Sigmoid colon (tissue), 7 donors: ENCODE results near the gene DHPS. TPM values are rescaled to one million over a fixed set of nuclear protein-coding genes. Genes with fewer than 3 reads are reported as not detected.
A peak's percentile ranks its signal among the peaks of the same experiment; 100 is the strongest.

Experiments used
- DNase-seq: peaks from one replicate; pipeline ENCODE4 v3.0.0-alpha.2; 2019
- H3K27ac ChIP-seq, 4 donors: fragments of 200-600 bp; sonication (generic); one replicate each; pipeline ENCODE4 v1.5.1; 2016 to 2019; ENCODE audit warnings: mild to moderate bottlenecking in 1 of 4
- H3K27me3 ChIP-seq, 3 donors: fragments of 200-600 bp; sonication (generic); one replicate each; pipeline ENCODE4 v1.5.1; 2019; ENCODE audit warnings: mild to moderate bottlenecking in 1 of 3
- H3K36me3 ChIP-seq, 4 donors: fragments of 200-600 bp; sonication (generic); one replicate each; pipeline ENCODE4 v1.5.1; 2016 to 2019
- H3K4me1 ChIP-seq, 4 donors: fragments of 200-600 bp; sonication (generic); one replicate each; pipeline ENCODE4 v1.5.1; 2017 to 2019
- H3K4me3 ChIP-seq, 4 donors: fragments of 200-600 bp; sonication (generic); one replicate each; pipeline ENCODE4 v1.5.1; 2017 to 2019; ENCODE audit warnings: mild to moderate bottlenecking in 2 of 4, moderate library complexity in 1 of 4
- H3K9me3 ChIP-seq, 4 donors: fragments of 200-600 bp in 3 of 4; sonication (generic) in 3 of 4; one replicate each; pipeline versions ENCODE4 v1.5.1 to v1.6.1; 2013 to 2019
- CTCF ChIP-seq, 4 experiments: fragments of 450-650 bp in 3 of 4; fragments of 200-600 bp in 1 of 4; IDR thresholded peaks; one replicate each; pipeline ENCODE4 v1.5.1; 2016 to 2019; ENCODE audit warnings: antibody characterized with exemption in 4 of 4, mild to moderate bottlenecking in 3 of 4, moderate library complexity in 2 of 4
- EP300 ChIP-seq, 4 donors: sonication (generic); formaldehyde crosslinking; IDR thresholded peaks; one replicate each; pipeline ENCODE4 v1.6.1; 2017; ENCODE audit warnings: antibody characterized with exemption in 4 of 4
- POLR2A ChIP-seq, 2 donors: fragments of 450-650 bp; IDR thresholded peaks; one replicate each; pipeline ENCODE4 v1.6.1; 2016; ENCODE audit warnings: antibody characterized with exemption in 2 of 2, mild to moderate bottlenecking in 2 of 2, moderate library complexity in 2 of 2
- POLR2AphosphoS5 ChIP-seq, 4 donors: sonication (generic); formaldehyde crosslinking; IDR thresholded peaks; one replicate each; pipeline ENCODE4 v1.6.1; 2017; ENCODE audit warnings: antibody characterized with exemption in 4 of 4
- WGBS, 2 donors: extraction: QIAGEN DNeasy Blood & Tissue Kit; methylation state at CpG; one replicate each; pipeline ENCODE4 v1.1.7; 2013; 5-methylcytosine and 5-hydroxymethylcytosine counted together
- intact Hi-C: fragments of 100-400 bp; cut with DNase I; formaldehyde crosslinking; loops from one replicate; pipeline ENCODE4 v1.15.1; 2023
- polyA plus RNA-seq, 3 donors: library from polyadenylated mRNA; stranded (reverse); fragments of 200-250 nt; gene quantifications; one replicate each; pipeline ENCODE4 v1.2.3, GENCODE V29; 2013
- total RNA-seq, 4 donors: library from RNA; depleted of rRNA; stranded (reverse); fragments of >200 nt; gene quantifications; one replicate each; pipeline ENCODE4 v1.1.0, GENCODE V29; 2016
- donor health status: healthy with polysubstance abuse.
- donor health status: Bipolar disorder and iron deficiency.
- donor health status: healthy.

DHPS gene
- total and polyA plus RNA-seq, 7 donors: 60.3 to 160 (median 105) TPM

GRCh38 chr19:12639901-12640613 lies 41.6 kb downstream of the DHPS start:
- WGBS, 2 donors: 10% methylated on average over 39 of the region's 39 CpGs
- Histone ChIP-seq H3K4me1 (peaks cover 0 to 12% (median 11%) of the 10 kb centered on the region in 4 donors), H3K9me3 (no peaks in the 10 kb centered on the region), H3K27ac (no peak overlapping the region), H3K36me3 (no peaks in the 10 kb centered on the region), H3K4me3 (peak overlapping the region in 3 of 4 donors; percentile 18 to 37 (median 30)), H3K27me3 (no peaks in the 10 kb centered on the region)
- intact Hi-C loops: no loop called here
- DNase-seq: peak; percentile 88
- TF ChIP-seq EP300 (IDR thresholded peaks at IDR 0.05) (no peak), POLR2A (IDR thresholded peaks at IDR 0.05) (no peak), POLR2AphosphoS5 (IDR thresholded peaks at IDR 0.05) (peak in 1 of 4 donors; percentile 10), CTCF (IDR thresholded peaks at IDR 0.05) (peak; percentile 57 to 80 (median 64))

- WGBS, 2 donors: 94 to 97% methylated on average over 22 of the region's 22 CpGs
- H3K27me3 ChIP-seq: no peaks in the 10 kb centered on the region
- H3K27ac ChIP-seq: no peak overlapping the region
- peaks cover 0 to 12% (median 11%) of the 10 kb centered on the region in 4 donors for H3K4me1 ChIP-seq
- TF ChIP-seq CTCF (IDR thresholded peaks at IDR 0.05) (no peak), POLR2AphosphoS5 (IDR thresholded peaks at IDR 0.05) (peak in 2 of 4 donors; percentile 5 to 8)
- H3K4me3 ChIP-seq: no peak overlapping the region
- no peaks in the 10 kb centered on the region for H3K9me3 ChIP-seq
- no peak for DNase-seq
- no peaks in the 10 kb centered on the region for H3K36me3 ChIP-seq
- intact Hi-C loops: no loop called here
Measured at GRCh38 chr19:12638611-12639182, 43.0 kb downstream of the DHPS start.

- DNase-seq: no peak
- 35 to 81% methylated on average over 13 of the region's 13 CpGs for WGBS, 2 donors
- peaks cover 0 to 12% (median 11%) of the 10 kb centered on the region in 4 donors for H3K4me1 ChIP-seq
- H3K27ac ChIP-seq: no peak overlapping the region
- H3K9me3 ChIP-seq: no peaks in the 10 kb centered on the region
- H3K27me3 ChIP-seq: no peaks in the 10 kb centered on the region
- peaks cover 0 to 3% (median 0%) of the 10 kb centered on the region in 4 donors for H3K36me3 ChIP-seq
- TF ChIP-seq POLR2AphosphoS5 (IDR thresholded peaks at IDR 0.05): no peak
- H3K4me3 ChIP-seq: no peak overlapping the region
- intact Hi-C loops: no loop called here
Measured at GRCh38 chr19:12636631-12637030, 45.0 kb downstream of the DHPS start.

- WGBS, 2 donors: 91 to 95% methylated on average over 7 of the region's 7 CpGs
- no peak for DNase-seq
- Histone ChIP-seq H3K27me3 (no peaks in the 10 kb centered on the region), H3K9me3 (peaks cover 0 to 17% (median 6%) of the 10 kb centered on the region in 4 donors), H3K27ac (no peak overlapping the region), H3K36me3 (peaks cover 44 to 69% (median 51%) of the 10 kb centered on the region in 4 donors), H3K4me1 (no peaks in the 10 kb centered on the region), H3K4me3 (no peak overlapping the region)
- TF ChIP-seq POLR2AphosphoS5 (IDR thresholded peaks at IDR 0.05) (no peak), CTCF (IDR thresholded peaks at IDR 0.05) (no peak), EP300 (IDR thresholded peaks at IDR 0.05) (no peak), POLR2A (IDR thresholded peaks at IDR 0.05) (no peak)
- intact Hi-C loops: no loop called here
Measured at GRCh38 chr19:12629215-12629614, 52.5 kb downstream of the DHPS start.
